ENCODE results near the gene BRICD5. TPM values are rescaled to one million over a fixed set of nuclear protein-coding genes. Genes with fewer than 3 reads are reported as not detected.

The BRICD5 gene
- total and polyA plus RNA-seq, 2 of the 13 experiments (the other 11 are each of a cell fraction or from before 2014, with no cell fraction given): 1.6 to 5.8 TPM

DNA sequence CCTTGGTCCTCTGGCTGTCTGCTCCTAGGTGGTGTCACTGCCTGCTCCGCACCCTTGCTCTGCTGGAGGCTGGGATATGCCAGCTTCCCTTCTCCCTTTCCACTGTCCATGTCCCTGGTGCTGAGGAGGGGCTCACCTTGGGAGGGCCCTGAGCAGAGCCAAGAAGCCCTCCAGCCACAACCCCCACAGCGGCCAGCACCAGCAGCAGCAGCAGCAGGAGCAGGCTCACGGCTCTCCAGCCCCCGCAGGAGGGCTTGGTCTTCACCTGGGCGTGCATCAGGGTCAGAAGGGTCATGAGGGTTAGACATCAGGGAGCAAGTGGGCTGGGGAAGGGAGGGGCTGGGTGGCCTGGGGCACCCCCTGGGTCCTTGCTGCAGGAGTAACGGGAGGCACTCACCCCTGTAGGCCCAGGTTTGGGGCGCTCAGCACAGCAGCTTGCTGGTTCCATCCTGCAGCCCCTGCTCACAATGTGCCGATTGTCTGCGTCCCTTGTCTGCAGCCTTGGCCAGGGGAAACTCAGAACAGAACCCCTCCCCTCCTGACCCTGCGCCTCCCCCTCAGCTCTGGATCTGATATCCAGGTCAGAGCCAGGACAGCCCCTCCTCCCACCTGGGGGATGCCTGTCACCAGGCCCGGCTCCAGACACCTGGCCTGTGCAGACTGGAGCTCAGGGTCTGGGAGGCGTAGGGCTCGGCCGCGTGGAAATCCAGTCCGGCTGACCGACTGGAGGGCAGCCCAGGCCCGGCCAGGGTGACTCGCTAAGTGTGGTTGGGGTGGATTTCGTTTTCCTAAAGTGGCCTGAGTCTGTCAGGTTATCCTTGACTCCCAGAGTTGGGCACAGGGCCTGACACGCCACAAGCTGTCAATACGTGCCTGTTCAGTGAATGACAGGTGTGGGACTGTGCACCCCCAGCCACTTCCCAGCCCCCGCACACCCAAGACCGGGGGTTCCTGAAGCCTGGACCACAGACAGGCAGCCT, at the start of gene BRICD5 (continued):
- TF ChIP-seq, protein P1, sequence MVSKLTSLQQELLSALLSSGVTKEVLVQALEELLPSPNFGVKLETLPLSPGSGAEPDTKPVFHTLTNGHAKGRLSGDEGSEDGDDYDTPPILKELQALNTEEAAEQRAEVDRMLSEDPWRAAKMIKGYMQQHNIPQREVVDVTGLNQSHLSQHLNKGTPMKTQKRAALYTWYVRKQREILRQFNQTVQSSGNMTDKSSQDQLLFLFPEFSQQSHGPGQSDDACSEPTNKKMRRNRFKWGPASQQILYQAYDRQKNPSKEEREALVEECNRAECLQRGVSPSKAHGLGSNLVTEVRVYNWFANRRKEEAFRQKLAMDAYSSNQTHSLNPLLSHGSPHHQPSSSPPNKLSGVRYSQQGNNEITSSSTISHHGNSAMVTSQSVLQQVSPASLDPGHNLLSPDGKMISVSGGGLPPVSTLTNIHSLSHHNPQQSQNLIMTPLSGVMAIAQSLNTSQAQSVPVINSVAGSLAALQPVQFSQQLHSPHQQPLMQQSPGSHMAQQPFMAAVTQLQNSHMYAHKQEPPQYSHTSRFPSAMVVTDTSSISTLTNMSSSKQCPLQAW (CRISPR knock-in tag; IDR thresholded peaks at IDR 0.05): 0 out of 2 replicates have a peak, but pooled peaks have one; percentile 17
- TF ChIP-seq SP4 (CRISPR knock-in tag; IDR thresholded peaks at IDR 0.05) (peak; percentile 45; the same call in 1 of the 2 replicates), POLR2G (IDR thresholded peaks at IDR 0.05; ENCODE audit: low read depth, low read length) (peak; percentile 53), NR2F2 (IDR thresholded peaks at IDR 0.05; ENCODE audit: borderline replicate concordance, low read depth) (peak; percentile 11; the same call in 1 of the 2 replicates), ZNF672 (CRISPR knock-in tag; IDR thresholded peaks at IDR 0.05) (0 out of 2 replicates have a peak, but pooled peaks have one; percentile 59), ZNF292 (CRISPR knock-in tag; IDR thresholded peaks at IDR 0.05; ENCODE audit: borderline replicate concordance, low read depth) (peak; percentile 22; the same call in 1 of the 2 replicates), MYC (CRISPR knock-in tag; IDR thresholded peaks at IDR 0.05; ENCODE audit: borderline replicate concordance) (peak; percentile 48; the same call in 1 of the 2 replicates), SRSF1 (optimal IDR thresholded peaks at IDR 0.05; ENCODE audit: low read depth, low read length) (peak; percentile 27), ZNF101 (CRISPR knock-in tag; IDR thresholded peaks at IDR 0.05; ENCODE audit: borderline replicate concordance, low read depth) (no peak), NONO (IDR thresholded peaks at IDR 0.05) (no peak), NONO (CRISPR knock-in tag; conservative IDR thresholded peaks at IDR 0.05) (peak; percentile 90)
- TF ChIP-seq, protein P2, sequence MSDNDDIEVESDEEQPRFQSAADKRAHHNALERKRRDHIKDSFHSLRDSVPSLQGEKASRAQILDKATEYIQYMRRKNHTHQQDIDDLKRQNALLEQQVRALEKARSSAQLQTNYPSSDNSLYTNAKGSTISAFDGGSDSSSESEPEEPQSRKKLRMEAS (IDR thresholded peaks at IDR 0.05): peak; percentile 50; the same call in 1 of the 2 replicates
- TF ChIP-seq, protein P3, sequence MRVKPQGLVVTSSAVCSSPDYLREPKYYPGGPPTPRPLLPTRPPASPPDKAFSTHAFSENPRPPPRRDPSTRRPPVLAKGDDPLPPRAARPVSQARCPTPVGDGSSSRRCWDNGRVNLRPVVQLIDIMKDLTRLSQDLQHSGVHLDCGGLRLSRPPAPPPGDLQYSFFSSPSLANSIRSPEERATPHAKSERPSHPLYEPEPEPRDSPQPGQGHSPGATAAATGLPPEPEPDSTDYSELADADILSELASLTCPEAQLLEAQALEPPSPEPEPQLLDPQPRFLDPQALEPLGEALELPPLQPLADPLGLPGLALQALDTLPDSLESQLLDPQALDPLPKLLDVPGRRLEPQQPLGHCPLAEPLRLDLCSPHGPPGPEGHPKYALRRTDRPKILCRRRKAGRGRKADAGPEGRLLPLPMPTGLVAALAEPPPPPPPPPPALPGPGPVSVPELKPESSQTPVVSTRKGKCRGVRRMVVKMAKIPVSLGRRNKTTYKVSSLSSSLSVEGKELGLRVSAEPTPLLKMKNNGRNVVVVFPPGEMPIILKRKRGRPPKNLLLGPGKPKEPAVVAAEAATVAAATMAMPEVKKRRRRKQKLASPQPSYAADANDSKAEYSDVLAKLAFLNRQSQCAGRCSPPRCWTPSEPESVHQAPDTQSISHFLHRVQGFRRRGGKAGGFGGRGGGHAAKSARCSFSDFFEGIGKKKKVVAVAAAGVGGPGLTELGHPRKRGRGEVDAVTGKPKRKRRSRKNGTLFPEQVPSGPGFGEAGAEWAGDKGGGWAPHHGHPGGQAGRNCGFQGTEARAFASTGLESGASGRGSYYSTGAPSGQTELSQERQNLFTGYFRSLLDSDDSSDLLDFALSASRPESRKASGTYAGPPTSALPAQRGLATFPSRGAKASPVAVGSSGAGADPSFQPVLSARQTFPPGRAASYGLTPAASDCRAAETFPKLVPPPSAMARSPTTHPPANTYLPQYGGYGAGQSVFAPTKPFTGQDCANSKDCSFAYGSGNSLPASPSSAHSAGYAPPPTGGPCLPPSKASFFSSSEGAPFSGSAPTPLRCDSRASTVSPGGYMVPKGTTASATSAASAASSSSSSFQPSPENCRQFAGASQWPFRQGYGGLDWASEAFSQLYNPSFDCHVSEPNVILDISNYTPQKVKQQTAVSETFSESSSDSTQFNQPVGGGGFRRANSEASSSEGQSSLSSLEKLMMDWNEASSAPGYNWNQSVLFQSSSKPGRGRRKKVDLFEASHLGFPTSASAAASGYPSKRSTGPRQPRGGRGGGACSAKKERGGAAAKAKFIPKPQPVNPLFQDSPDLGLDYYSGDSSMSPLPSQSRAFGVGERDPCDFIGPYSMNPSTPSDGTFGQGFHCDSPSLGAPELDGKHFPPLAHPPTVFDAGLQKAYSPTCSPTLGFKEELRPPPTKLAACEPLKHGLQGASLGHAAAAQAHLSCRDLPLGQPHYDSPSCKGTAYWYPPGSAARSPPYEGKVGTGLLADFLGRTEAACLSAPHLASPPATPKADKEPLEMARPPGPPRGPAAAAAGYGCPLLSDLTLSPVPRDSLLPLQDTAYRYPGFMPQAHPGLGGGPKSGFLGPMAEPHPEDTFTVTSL (CRISPR knock-in tag; IDR thresholded peaks at IDR 0.05; ENCODE audit: borderline replicate concordance): no peak
- TF ChIP-seq, protein P4, sequence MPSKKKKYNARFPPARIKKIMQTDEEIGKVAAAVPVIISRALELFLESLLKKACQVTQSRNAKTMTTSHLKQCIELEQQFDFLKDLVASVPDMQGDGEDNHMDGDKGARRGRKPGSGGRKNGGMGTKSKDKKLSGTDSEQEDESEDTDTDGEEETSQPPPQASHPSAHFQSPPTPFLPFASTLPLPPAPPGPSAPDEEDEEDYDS (CRISPR knock-in tag; IDR thresholded peaks at IDR 0.05): 0 out of 2 replicates have a peak, but pooled peaks have one; percentile 21
- TF ChIP-seq, protein P5, sequence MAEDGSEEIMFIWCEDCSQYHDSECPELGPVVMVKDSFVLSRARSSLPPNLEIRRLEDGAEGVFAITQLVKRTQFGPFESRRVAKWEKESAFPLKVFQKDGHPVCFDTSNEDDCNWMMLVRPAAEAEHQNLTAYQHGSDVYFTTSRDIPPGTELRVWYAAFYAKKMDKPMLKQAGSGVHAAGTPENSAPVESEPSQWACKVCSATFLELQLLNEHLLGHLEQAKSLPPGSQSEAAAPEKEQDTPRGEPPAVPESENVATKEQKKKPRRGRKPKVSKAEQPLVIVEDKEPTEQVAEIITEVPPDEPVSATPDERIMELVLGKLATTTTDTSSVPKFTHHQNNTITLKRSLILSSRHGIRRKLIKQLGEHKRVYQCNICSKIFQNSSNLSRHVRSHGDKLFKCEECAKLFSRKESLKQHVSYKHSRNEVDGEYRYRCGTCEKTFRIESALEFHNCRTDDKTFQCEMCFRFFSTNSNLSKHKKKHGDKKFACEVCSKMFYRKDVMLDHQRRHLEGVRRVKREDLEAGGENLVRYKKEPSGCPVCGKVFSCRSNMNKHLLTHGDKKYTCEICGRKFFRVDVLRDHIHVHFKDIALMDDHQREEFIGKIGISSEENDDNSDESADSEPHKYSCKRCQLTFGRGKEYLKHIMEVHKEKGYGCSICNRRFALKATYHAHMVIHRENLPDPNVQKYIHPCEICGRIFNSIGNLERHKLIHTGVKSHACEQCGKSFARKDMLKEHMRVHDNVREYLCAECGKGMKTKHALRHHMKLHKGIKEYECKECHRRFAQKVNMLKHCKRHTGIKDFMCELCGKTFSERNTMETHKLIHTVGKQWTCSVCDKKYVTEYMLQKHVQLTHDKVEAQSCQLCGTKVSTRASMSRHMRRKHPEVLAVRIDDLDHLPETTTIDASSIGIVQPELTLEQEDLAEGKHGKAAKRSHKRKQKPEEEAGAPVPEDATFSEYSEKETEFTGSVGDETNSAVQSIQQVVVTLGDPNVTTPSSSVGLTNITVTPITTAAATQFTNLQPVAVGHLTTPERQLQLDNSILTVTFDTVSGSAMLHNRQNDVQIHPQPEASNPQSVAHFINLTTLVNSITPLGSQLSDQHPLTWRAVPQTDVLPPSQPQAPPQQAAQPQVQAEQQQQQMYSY (CRISPR knock-in tag; IDR thresholded peaks at IDR 0.05): no peak
